Measurements from ENCODE around the gene FAIM2.
"Not testable (repeated sequence)": the region's sequence is repeated elsewhere in the genome, so short reads cannot be mapped to it uniquely, and the experiment has no call there.

The FAIM2 gene

DNA sequence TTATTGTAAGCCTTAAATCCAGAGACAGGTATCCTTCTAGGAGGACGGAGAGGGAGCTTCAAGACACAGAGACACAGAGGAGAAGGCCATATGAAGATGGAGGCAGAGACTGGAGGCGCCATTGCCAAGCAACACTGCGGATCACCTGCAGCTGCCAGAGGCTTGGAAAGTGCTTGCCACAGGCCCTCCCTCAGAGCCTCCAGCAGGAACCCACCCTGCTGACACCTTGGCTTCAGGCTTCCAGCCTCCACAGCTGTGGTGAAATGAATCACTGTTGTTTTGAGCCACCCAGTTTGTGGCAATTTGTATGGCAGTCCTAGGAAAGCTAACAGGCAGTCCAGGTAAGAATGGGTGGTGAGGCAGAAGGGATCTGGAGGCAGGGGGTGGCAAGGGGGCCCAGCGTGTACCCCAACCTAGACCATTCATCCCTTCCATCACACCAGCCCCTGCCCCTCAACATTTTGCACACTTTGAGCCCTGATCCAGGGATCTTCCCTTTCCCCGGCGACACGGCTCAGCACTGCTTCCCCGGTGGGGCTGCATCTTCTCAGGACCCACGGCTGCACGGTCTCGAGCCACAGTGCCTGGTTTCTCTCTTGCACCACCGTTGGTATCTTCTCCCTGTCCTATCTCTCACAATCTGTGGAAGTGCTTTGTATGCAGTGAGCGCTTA lies 38.5 kb downstream of the FAIM2 start:
- H3K27ac ChIP-seq: no peak overlapping the region
- TF ChIP-seq CTCF (IDR thresholded peaks at IDR 0.05) (no peak), ZFX (IDR thresholded peaks at IDR 0.05; ENCODE audit: borderline replicate concordance) (no peak)

GRCh38 chr12:49864798-49865090 lies 39.0 kb downstream of the FAIM2 start:
- no peak overlapping the region for H3K27ac ChIP-seq
- TF ChIP-seq CTCF (IDR thresholded peaks at IDR 0.05) (no peak), ZFX (IDR thresholded peaks at IDR 0.05; ENCODE audit: borderline replicate concordance) (no peak)

GRCh38 chr12:49863946-49864797 lies 39.5 kb downstream of the FAIM2 start:
- TF ChIP-seq ZFX (IDR thresholded peaks at IDR 0.05; ENCODE audit: borderline replicate concordance) (no peak), CTCF (IDR thresholded peaks at IDR 0.05) (no peak)
- no peak overlapping the region for H3K27ac ChIP-seq

DNA sequence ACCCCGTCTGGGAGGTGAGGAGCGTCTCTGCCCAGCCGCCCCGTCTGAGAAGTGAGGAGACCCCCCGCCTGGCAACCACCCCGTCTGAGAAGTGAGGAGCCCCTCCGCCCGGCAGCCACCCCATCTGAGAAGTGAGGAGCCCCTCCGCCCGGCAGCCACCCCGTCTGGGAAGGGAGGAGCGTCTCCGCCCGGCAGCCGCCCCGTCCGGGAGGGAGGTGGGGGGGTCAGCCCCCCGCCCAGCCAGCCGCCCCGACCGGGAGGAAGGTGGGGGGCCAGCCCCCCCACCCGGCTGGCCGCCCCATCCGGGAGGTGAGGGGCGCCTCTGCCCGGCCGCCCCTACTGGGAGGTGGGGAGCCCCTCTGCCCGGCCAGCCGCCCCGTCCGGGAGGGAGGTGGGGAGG lies 42.8 kb downstream of the FAIM2 start:
- not testable (repeated sequence) for H3K27ac ChIP-seq

GRCh38 chr12:49855890-49856289 lies 47.8 kb downstream of the FAIM2 start:
- not testable (repeated sequence) for H3K27ac ChIP-seq

- TF ChIP-seq CTCF (IDR thresholded peaks at IDR 0.05) (no peak), ZFX (IDR thresholded peaks at IDR 0.05; ENCODE audit: borderline replicate concordance) (no peak)
- H3K27ac ChIP-seq: no peak overlapping the region
Measured at GRCh38 chr12:49854976-49855375, 48.7 kb downstream of the FAIM2 start.

DNA sequence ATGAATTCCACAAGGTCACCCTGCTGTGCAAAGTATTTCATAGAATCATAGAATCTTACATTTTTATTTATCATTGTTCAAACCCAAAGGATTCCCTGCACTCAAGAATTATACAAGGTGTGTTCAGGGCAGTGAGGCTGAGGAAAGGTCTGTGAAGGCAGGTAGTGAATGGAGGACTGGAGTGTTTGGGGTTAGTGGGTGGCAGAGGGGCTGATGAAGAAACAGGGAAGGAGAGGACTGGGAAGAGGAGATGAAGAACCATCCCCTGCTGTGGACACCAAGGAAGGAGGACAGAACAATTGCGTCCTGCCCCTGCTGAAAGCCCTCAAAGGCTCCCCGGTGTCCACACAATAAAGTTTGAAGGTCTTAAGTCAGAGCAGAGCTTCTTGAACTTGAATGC lies 50.0 kb downstream of the FAIM2 start:
- H3K27ac ChIP-seq: no peak overlapping the region
- TF ChIP-seq ZFX (IDR thresholded peaks at IDR 0.05; ENCODE audit: borderline replicate concordance) (no peak), CTCF (IDR thresholded peaks at IDR 0.05) (no peak)

- no peak for TF ChIP-seq CTCF (IDR thresholded peaks at IDR 0.05)
- TF ChIP-seq ZFX (IDR thresholded peaks at IDR 0.05; ENCODE audit: borderline replicate concordance): no peak
- H3K27ac ChIP-seq: no peak overlapping the region
Measured at GRCh38 chr12:49847161-49847560, 56.5 kb downstream of the FAIM2 start.
